GM23248 (cell line): ENCODE data around the gene EHD3. TPM values are rescaled to one million over a fixed set of nuclear protein-coding genes. Genes with fewer than 3 reads are reported as not detected.

Experiments
- DNase-seq: peaks from one replicate; pipeline ENCODE4 v3.0.0-alpha.2; 2015
- H2AFZ ChIP-seq: fragments of 200-600 bp; sonication (generic); 2 replicates; pipeline ENCODE4 v1.6.1; 2016; ENCODE audit warnings: antibody characterized with exemption
- H3F3A ChIP-seq: fragments of 200-600 bp; sonication (generic); 2 replicates; pipeline ENCODE4 v1.6.1; 2016; ENCODE audit warnings: mild to moderate bottlenecking, antibody characterized with exemption, mixed run types; ENCODE audit not compliant: insufficient read depth
- H3K27ac ChIP-seq: fragments of 200-600 bp; sonication (generic); 2 replicates; pipeline ENCODE4 v1.5.1; 2016; ENCODE audit warnings: mild to moderate bottlenecking
- H3K27me3 ChIP-seq: fragments of 200-600 bp; sonication (generic); replicated peaks from 2 replicates; pipeline ENCODE4 v1.6.1; 2016; ENCODE audit warnings: mild to moderate bottlenecking; ENCODE audit not compliant: insufficient read depth
- H3K36me3 ChIP-seq: fragments of 200-600 bp; sonication (generic); 2 replicates; pipeline ENCODE4 v1.6.1; 2016; ENCODE audit warnings: low read depth, mild to moderate bottlenecking
- H3K4me1 ChIP-seq: fragments of 200-600 bp; sonication (generic); 2 replicates; pipeline ENCODE4 v1.6.1; 2016; ENCODE audit warnings: mild to moderate bottlenecking; ENCODE audit not compliant: insufficient read depth
- H3K4me2 ChIP-seq: fragments of 200-600 bp; sonication (generic); one replicate; pipeline ENCODE4 v1.6.1; 2016; ENCODE audit warnings: mild to moderate bottlenecking; ENCODE audit not compliant: unreplicated experiment
- H3K4me3 ChIP-seq: fragments of 200-600 bp; sonication (generic); 2 replicates; pipeline ENCODE4 v1.5.1; 2016; ENCODE audit warnings: mild to moderate bottlenecking
- H3K79me2 ChIP-seq: fragments of 200-600 bp; sonication (generic); 2 replicates; pipeline ENCODE4 v1.6.1; 2016; ENCODE audit warnings: mild to moderate bottlenecking; ENCODE audit not compliant: insufficient read depth
- H3K9ac ChIP-seq: fragments of 200-600 bp; sonication (generic); 2 replicates; pipeline ENCODE4 v1.6.1; 2016; ENCODE audit warnings: mild to moderate bottlenecking
- H3K9me2 ChIP-seq: fragments of 200-600 bp; sonication (generic); 2 replicates; pipeline ENCODE4 v1.6.1; 2016; ENCODE audit warnings: mixed run types, mild to moderate bottlenecking, moderate library complexity; ENCODE audit not compliant: insufficient read depth
- H3K9me3 ChIP-seq: fragments of 200-600 bp; sonication (generic); one replicate; pipeline ENCODE4 v1.6.1; 2017; ENCODE audit warnings: low read depth
- H4K20me1 ChIP-seq: fragments of 200-600 bp; sonication (generic); 2 replicates; pipeline ENCODE4 v1.6.0; 2016; ENCODE audit not compliant: insufficient read depth
- EZH2 ChIP-seq: fragments of 200-600 bp; sonication (generic); IDR thresholded peaks from 2 replicates; pipeline ENCODE4 v1.6.1; 2018; ENCODE audit warnings: antibody characterized with exemption, mild to moderate bottlenecking; ENCODE audit not compliant: insufficient read depth, poor library complexity, severe bottlenecking
- EZH2phosphoT487 ChIP-seq: fragments of 200-600 bp; sonication (generic); IDR thresholded peaks from 2 replicates; pipeline ENCODE4 v1.6.1; 2018; ENCODE audit warnings: antibody characterized with exemption, moderate library complexity, mild to moderate bottlenecking, low read depth; ENCODE audit not compliant: insufficient read depth
- WGBS, 2 experiments: methylation state at CpG; one replicate each; pipeline ENCODE4 v1.1.6; 2015 to 2017; ENCODE audit warnings: low lambda C conversion rate in 2 of 2, low coverage in 1 of 2; ENCODE audit errors: missing lambda C conversion rate in 2 of 2; 5-methylcytosine and 5-hydroxymethylcytosine counted together
- in situ Hi-C: fragments of 300-500 bp; cut with MboI; formaldehyde crosslinking; loops from 2 replicates; pipeline ENCODE4 v1.15.0; 2020
- polyA plus RNA-seq: library from polyadenylated mRNA; unstranded; fragments of >200 nt; fragmentation: Nextera tagmentation; extraction: Ambion mirVana; gene quantifications from 2 replicates; pipeline ENCODE4 v1.2.1, GENCODE V29; 2016
- total RNA-seq: library from RNA; depleted of rRNA; stranded (reverse); fragments of >200 nt; shearing (Covaris generic); gene quantifications from 2 replicates; pipeline ENCODE4 v1.2.3, GENCODE V29; 2014

Gene EHD3
- total and polyA plus RNA-seq, 2 experiments from 2014 or later, result 25.9 to 33.6 TPM

GRCh38 chr2:31190188-31190587 is 43.8 kb upstream of the EHD3 start:
- no peak overlapping the region for H3K4me3 ChIP-seq
- H4K20me1 ChIP-seq, result no peaks in the 10 kb centered on the region
- 38 to 41% methylated on average over 1 of the region's 1 CpG for WGBS, 2 experiments
- no peaks in the 10 kb centered on the region for H3K36me3 ChIP-seq
- TF ChIP-seq EZH2 (no peak), EZH2phosphoT487 (no peak)
- in situ Hi-C loops, result no loop called here
- no peaks in the 10 kb centered on the region for H3K9me2 ChIP-seq
- H3K4me2 ChIP-seq, result no peak overlapping the region
- no peaks in the 10 kb centered on the region for H3K9me3 ChIP-seq
- H2AFZ ChIP-seq, result no peak overlapping the region
- H3F3A ChIP-seq, result no peaks in the 10 kb centered on the region
- no peak for DNase-seq
- no peaks in the 10 kb centered on the region for H3K4me1 ChIP-seq
- H3K79me2 ChIP-seq, result no peaks in the 10 kb centered on the region
- H3K27ac ChIP-seq, result no peak overlapping the region
- no peak overlapping the region for H3K9ac ChIP-seq
- peaks cover 16% of the 10 kb centered on the region for H3K27me3 ChIP-seq

- Histone ChIP-seq H3K4me1 (no peaks in the 10 kb centered on the region), H3K36me3 (no peaks in the 10 kb centered on the region), H3K9me2 (no peaks in the 10 kb centered on the region), H3K4me3 (no peak overlapping the region), H3K27ac (no peak overlapping the region), H3K79me2 (no peaks in the 10 kb centered on the region), H3K9me3 (no peaks in the 10 kb centered on the region), H3K4me2 (no peak overlapping the region), H4K20me1 (no peaks in the 10 kb centered on the region), H2AFZ (no peak overlapping the region), H3K9ac (no peak overlapping the region), H3F3A (no peaks in the 10 kb centered on the region), H3K27me3 (peaks cover 5% of the 10 kb centered on the region; the same call in 1 of the 2 replicates)
- 57 to 60% methylated on average over 10 to 11 of the region's 11 CpGs for WGBS, 2 experiments
- in situ Hi-C loops, result no loop called here
- no peak for TF ChIP-seq EZH2
- no peak for TF ChIP-seq EZH2phosphoT487
- DNase-seq, result no peak
Observed at GRCh38 chr2:31191931-31192330, 42.0 kb upstream of the EHD3 start.

GRCh38 chr2:31192396-31192795 is 41.6 kb upstream of the EHD3 start:
- H3K36me3 ChIP-seq, result no peaks in the 10 kb centered on the region
- TF ChIP-seq EZH2phosphoT487, result no peak
- no peak for TF ChIP-seq EZH2
- DNase-seq, result no peak
- H3K4me2 ChIP-seq, result no peak overlapping the region
- H3K79me2 ChIP-seq, result no peaks in the 10 kb centered on the region
- in situ Hi-C loops, result no loop called here
- H3K27ac ChIP-seq, result no peak overlapping the region
- H3K9ac ChIP-seq, result no peak overlapping the region
- no peaks in the 10 kb centered on the region for H3K9me2 ChIP-seq
- peaks cover 5% of the 10 kb centered on the region; the same call in 1 of the 2 replicates for H3K27me3 ChIP-seq
- no peak overlapping the region for H3K4me3 ChIP-seq
- no peaks in the 10 kb centered on the region for H3K4me1 ChIP-seq
- WGBS, 2 experiments, result 45 to 58% methylated on average over 2 of the region's 2 CpGs
- no peaks in the 10 kb centered on the region for H3F3A ChIP-seq
- H3K9me3 ChIP-seq, result no peaks in the 10 kb centered on the region
- no peak overlapping the region for H2AFZ ChIP-seq
- no peaks in the 10 kb centered on the region for H4K20me1 ChIP-seq

- DNase-seq, result no peak
- no peaks in the 10 kb centered on the region for H3K9me3 ChIP-seq
- H3K9ac ChIP-seq, result no peak overlapping the region
- H2AFZ ChIP-seq, result no peak overlapping the region
- in situ Hi-C loops, result no loop called here
- no peaks in the 10 kb centered on the region for H3K9me2 ChIP-seq
- no peak overlapping the region for H3K4me2 ChIP-seq
- no peaks in the 10 kb centered on the region for H3K79me2 ChIP-seq
- no peaks in the 10 kb centered on the region for H3K4me1 ChIP-seq
- H3K4me3 ChIP-seq, result no peak overlapping the region
- H3K27me3 ChIP-seq, result peaks cover 5% of the 10 kb centered on the region; the same call in 1 of the 2 replicates
- WGBS, 2 experiments, result 65 to 70% methylated on average over 12 of the region's 12 CpGs
- H3F3A ChIP-seq, result no peaks in the 10 kb centered on the region
- no peak overlapping the region for H3K27ac ChIP-seq
- H4K20me1 ChIP-seq, result no peaks in the 10 kb centered on the region
- no peak for TF ChIP-seq EZH2
- TF ChIP-seq EZH2phosphoT487, result no peak
- no peaks in the 10 kb centered on the region for H3K36me3 ChIP-seq
Observed at GRCh38 chr2:31192851-31193392, 41.0 kb upstream of the EHD3 start.

- whole genome bisulfite sequencing, 2 experiments, result 59 to 73% methylated on average over 4 of the region's 4 CpGs
- Histone ChIP-seq H3K36me3 (no peaks in the 10 kb centered on the region), H3K4me3 (no peak overlapping the region), H3K79me2 (no peaks in the 10 kb centered on the region), H3F3A (no peaks in the 10 kb centered on the region), H3K9ac (no peak overlapping the region), H2AFZ (no peak overlapping the region), H3K4me1 (no peaks in the 10 kb centered on the region), H3K4me2 (no peak overlapping the region), H3K27me3 (peaks cover 5% of the 10 kb centered on the region; the same call in 1 of the 2 replicates), H3K27ac (no peak overlapping the region), H3K9me2 (no peaks in the 10 kb centered on the region), H3K9me3 (no peaks in the 10 kb centered on the region), H4K20me1 (no peaks in the 10 kb centered on the region)
- TF ChIP-seq EZH2 (no peak), EZH2phosphoT487 (no peak)
- DNase-seq, result no peak
- in situ Hi-C loops, result no loop called here
Observed at GRCh38 chr2:31193806-31194205, 40.1 kb upstream of the EHD3 start.
